ENCODE results near the gene PLA2G4F.

PLA2G4F gene

GRCh38 chr15:42131826-42132806 is 24.3 kb downstream of the PLA2G4F start:
- no peak for DNase-seq (ENCODE audit: low read depth in 1 of 2, low spot score in 1 of 2)

DNA sequence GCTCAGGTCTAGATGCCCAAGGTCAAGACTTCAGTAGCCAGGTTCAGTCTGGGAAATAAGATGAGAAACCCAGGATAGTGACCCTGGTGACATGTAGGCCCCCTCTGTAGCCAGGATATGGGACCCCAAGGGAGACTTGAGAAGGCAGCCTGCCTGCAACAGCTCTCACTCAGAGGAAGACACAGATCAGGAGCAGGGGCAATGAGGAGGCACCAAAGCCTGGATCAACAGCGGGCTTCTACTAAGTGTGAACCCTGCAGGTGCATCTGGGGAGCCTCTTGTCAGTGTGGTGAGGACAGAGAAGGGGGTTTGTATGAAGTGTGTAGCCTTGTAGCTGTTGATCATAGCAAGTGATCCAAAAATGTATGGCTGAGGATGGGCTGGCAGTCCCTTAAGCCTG is 25.4 kb downstream of the PLA2G4F start:
- DNase-seq (ENCODE audit: low read depth in 1 of 2, low spot score in 1 of 2): no peak

DNA sequence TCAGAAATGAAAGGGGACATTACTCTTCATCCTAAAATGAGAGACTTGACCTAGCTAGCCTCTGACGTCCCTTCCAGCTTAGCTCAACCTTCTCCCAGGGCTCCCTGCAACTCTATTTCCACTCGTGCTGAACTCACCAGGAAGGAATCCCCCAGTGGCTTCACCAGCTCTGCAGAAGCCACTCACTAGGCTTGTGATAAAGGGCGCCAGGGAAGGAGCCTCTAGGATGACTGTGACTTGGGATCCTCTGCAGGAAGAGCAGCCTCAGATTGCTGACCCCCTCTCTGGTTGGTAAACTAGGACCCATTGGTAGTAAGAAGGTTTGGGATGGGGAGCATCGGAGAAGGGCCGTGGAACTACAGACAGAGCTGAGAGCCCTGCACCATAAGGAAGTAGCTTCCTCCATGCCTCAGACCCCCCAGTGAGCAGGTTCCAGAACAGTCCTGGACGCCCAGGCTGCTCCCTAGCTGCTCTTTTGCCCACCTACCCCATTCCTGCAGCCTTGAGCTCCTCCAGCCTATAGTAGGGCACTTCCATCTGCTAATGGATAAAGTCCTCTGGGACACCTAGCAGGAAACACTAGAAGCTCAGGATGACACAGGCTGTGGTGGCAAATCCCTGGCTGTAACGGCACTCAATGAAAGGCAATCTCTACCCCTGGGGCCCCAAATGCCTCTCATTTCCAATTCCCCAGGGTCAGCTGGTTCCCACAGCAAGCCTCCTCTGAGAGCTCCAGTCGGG is 26.0 kb downstream of the PLA2G4F start:
- no peak for DNase-seq (ENCODE audit: low read depth in 1 of 2, low spot score in 1 of 2)

- no peak for DNase-seq (ENCODE audit: low read depth in 1 of 2, low spot score in 1 of 2)
Observed at GRCh38 chr15:42129364-42129763, 27.1 kb downstream of the PLA2G4F start.

GRCh38 chr15:42128476-42128875 is 28.0 kb downstream of the PLA2G4F start:
- no peak for DNase-seq (ENCODE audit: low read depth in 1 of 2, low spot score in 1 of 2)

- no peak for DNase-seq (ENCODE audit: low read depth in 1 of 2, low spot score in 1 of 2)
Observed at GRCh38 chr15:42123546-42123945, 32.9 kb downstream of the PLA2G4F start.

DNA sequence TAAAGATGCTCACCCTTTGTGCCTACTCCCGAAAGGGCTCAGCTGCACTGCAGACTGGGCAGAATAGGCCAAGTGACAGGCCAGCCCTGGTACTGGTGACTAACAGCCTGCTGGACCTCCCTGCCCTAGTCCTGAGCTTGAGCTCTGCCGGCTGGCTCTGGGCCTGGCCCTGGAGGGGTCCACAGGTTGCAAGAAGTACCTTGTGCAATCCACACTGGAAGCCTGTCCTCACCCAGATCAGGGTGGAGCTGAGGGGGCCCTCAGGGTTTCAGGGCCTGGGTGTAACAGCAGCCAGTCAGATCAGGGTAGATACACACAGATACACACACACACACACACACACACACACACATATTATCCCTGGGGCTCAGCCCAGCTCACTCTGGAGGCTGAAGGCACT is 34.8 kb downstream of the PLA2G4F start:
- no peak for DNase-seq (ENCODE audit: low read depth in 1 of 2, low spot score in 1 of 2)

GRCh38 chr15:42121021-42121420 is 35.4 kb downstream of the PLA2G4F start:
- DNase-seq (ENCODE audit: low read depth in 1 of 2, low spot score in 1 of 2): no peak

DNA sequence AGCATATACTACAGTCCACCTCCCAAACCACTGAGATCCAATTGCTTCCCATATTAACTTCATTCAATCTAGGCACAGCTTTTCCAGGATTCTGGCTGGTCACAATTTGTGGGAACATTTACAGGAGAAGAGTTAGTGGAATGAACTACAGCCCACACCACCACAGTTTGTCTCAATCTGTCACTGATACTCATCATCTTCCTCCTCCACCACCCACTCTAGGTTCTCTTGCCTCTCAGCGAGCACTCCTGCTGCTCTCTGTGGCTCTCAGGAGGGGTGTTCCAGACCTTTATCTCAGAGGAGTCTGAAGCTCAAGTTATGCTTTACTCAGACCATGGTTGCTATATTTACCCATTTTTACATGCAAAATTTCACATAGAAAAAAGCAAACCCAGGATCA is 36.2 kb downstream of the PLA2G4F start:
- no peak for DNase-seq (ENCODE audit: low read depth in 1 of 2, low spot score in 1 of 2)

DNA sequence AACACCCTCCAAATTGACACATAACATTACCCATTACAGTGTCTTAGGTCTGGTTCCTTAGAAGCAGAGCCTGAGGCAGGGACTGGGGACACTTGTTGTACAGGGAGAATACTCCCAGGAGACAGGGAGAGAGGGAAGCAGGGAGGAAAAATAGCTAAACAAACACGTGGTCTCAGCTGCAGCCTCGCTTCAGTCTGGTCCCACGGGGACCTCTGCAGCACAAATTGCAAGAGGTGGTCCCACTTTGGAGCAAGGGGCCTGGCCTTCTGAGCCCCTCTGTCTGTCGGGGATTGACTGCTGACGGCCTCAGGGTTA is 37.0 kb downstream of the PLA2G4F start:
- no peak for DNase-seq (ENCODE audit: low read depth in 1 of 2, low spot score in 1 of 2)

GRCh38 chr15:42118650-42119445 is 37.6 kb downstream of the PLA2G4F start:
- no peak for DNase-seq (ENCODE audit: low read depth in 1 of 2, low spot score in 1 of 2)

- no peak for DNase-seq (ENCODE audit: low read depth in 1 of 2, low spot score in 1 of 2)
Observed at GRCh38 chr15:42111924-42112323, 44.5 kb downstream of the PLA2G4F start.

DNA sequence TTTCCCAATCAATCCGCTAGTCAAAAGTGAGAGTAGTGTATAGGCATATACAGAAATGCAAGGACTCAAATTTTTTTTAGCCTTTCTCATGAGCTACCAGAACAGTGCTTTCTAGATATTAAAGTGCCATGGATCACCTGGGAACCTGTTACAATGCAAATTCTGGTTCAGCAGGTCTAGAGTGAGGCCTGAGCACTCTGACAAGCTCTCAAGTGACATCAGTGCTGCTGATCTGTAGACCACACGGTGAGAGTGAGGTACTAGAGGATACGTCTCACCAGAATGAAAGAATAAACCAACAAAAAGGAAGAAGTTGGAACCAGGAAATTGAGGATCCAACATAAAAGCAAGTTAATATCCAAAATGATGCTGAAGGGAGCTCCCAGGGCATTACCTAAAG is 46.1 kb downstream of the PLA2G4F start:
- no peak for DNase-seq (ENCODE audit: low read depth in 1 of 2, low spot score in 1 of 2)

- no peak for DNase-seq (ENCODE audit: low read depth in 1 of 2, low spot score in 1 of 2)
Observed at GRCh38 chr15:42108806-42109205, 47.6 kb downstream of the PLA2G4F start.

DNA sequence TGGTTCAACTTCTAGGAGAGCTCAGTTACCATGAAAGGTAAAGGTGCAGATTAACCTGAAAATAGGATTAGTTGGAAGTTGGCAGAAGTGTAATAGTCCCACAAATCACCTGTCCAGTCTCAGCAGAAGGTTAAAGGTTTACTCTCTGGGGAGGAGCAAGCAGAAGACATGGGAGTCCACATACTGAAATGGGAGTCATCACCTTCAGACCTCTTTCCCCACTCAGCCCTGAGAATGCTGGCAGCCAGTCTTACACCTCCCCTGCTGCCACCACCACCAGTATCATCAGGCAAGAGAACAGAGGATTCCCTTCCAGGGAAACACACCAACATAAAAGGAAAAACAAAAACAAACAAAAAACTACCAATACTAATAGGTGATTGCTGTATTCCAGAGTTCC is 48.2 kb downstream of the PLA2G4F start:
- DNase-seq (ENCODE audit: low read depth in 1 of 2, low spot score in 1 of 2): no peak

GRCh38 chr15:42107473-42107872 is 49.0 kb downstream of the PLA2G4F start:
- DNase-seq (ENCODE audit: low read depth in 1 of 2, low spot score in 1 of 2): no peak

GRCh38 chr15:42106288-42106687 is 50.1 kb downstream of the PLA2G4F start:
- DNase-seq (ENCODE audit: low read depth in 1 of 2, low spot score in 1 of 2): no peak

GRCh38 chr15:42104095-42104891 is 52.1 kb downstream of the PLA2G4F start:
- DNase-seq (ENCODE audit: low read depth in 1 of 2, low spot score in 1 of 2): no peak

GRCh38 chr15:42102646-42103235 is 53.7 kb downstream of the PLA2G4F start:
- no peak for DNase-seq (ENCODE audit: low read depth in 1 of 2, low spot score in 1 of 2)

DNA sequence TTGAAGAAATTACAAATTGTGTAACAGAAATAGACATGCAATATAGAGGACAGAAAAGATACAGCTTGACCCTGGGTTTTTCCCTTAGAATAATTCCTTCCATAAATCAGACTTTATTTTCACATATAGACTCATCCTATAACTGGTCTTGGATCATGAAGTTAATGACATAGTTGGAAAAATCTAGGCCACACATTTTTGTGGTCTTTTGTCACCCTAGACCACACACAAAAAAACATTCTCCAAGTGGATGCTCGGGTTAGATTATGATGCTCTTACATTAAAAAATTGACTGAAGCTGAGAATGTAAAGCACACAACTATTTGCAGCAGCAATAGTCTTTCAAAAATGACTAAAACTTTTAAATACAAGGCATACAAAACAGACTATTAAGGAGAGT is 54.6 kb downstream of the PLA2G4F start:
- no peak for DNase-seq (ENCODE audit: low read depth in 1 of 2, low spot score in 1 of 2)
